H1 (cell line): ENCODE results near the gene CCDC116. TPM values are rescaled to one million over a fixed set of nuclear protein-coding genes. Genes with fewer than 3 reads are reported as not detected.

Experiments
- CTCF ChIA-PET: fragments of 300-600 bp; sonication (Branson Sonifier 250); formaldehyde crosslinking; loops from one replicate; lab custom pipeline; 2021; ENCODE audit not compliant: partially characterized antibody; lab: Charles Lee
- POLR2A ChIA-PET: fragments of 300-600 bp; sonication (Branson Sonifier 250); formaldehyde crosslinking; loops from one replicate; lab custom pipeline; 2021; ENCODE audit warnings: inconsistent platforms; ENCODE audit not compliant: partially characterized antibody; lab: Charles Lee
- DNase-seq, 2 experiments: peaks; one replicate each; pipeline versions ENCODE4 v3.0.0 to v3.0.0-alpha.2; 2010 to 2022; ENCODE audit warnings: low spot score in 2 of 2, low read depth in 1 of 2, mixed read lengths in 1 of 2
- FAIRE-seq: peaks from 2 replicates; lab custom pipeline; 2011; peaks lifted over from hg19 to GRCh38; lab: Jason Lieb, UNC
- H2AFZ ChIP-seq: 2 replicates; pipeline ENCODE4 v1.8.1; 2012; ENCODE audit warnings: low read length, inconsistent platforms
- H2AK5ac ChIP-seq: 2 replicates; pipeline ENCODE4 v1.6.1; 2013; ENCODE audit warnings: low read depth, low read length
- H2BK120ac ChIP-seq: replicated peaks from 2 replicates; pipeline ENCODE3; 2013; ENCODE audit warnings: low read depth, low read length, inconsistent platforms
- H2BK12ac ChIP-seq: 2 replicates; pipeline ENCODE4 v1.6.1; 2013; ENCODE audit warnings: low read depth, low read length
- H2BK15ac ChIP-seq: 2 replicates; pipeline ENCODE4 v1.6.1; 2013; ENCODE audit warnings: low read length
- H2BK20ac ChIP-seq: 2 replicates; pipeline ENCODE4 v1.6.1; 2013; ENCODE audit warnings: low read length
- H2BK5ac ChIP-seq: 2 replicates; pipeline ENCODE4 v1.6.1; 2013; ENCODE audit warnings: low read depth, low read length
- H3K14ac ChIP-seq: 2 replicates; pipeline ENCODE4 v1.6.1; 2013; ENCODE audit warnings: inconsistent platforms; ENCODE audit not compliant: insufficient read length
- H3K18ac ChIP-seq: 2 replicates; pipeline ENCODE4 v1.6.1; 2013; ENCODE audit warnings: low read length; ENCODE audit errors: extremely low read depth
- H3K23ac ChIP-seq: 2 replicates; pipeline ENCODE4 v1.6.1; 2013; ENCODE audit warnings: inconsistent platforms; ENCODE audit not compliant: insufficient read length
- H3K23me2 ChIP-seq: 2 replicates; pipeline ENCODE4 v1.6.1; 2013; ENCODE audit warnings: low read depth, low read length
- H3K27ac ChIP-seq: 2 replicates; pipeline ENCODE4 v1.6.1; 2011; ENCODE audit warnings: low read depth, low read length, inconsistent platforms
- H3K27me3 ChIP-seq, 4 experiments: replicated peaks in 1 of 4; 1 replicate in 1 of 4; 2 replicates in 3 of 4; pipeline versions ENCODE4 v1.6.1 to v1.8.1; 2011 to 2013; ENCODE audit warnings: low read length in 3 of 4, mild to moderate bottlenecking in 3 of 4, inconsistent platforms in 2 of 4, mixed read lengths in 2 of 4, moderate library complexity in 1 of 4; ENCODE audit not compliant: control insufficient read depth in 3 of 4, insufficient read depth in 3 of 4; ENCODE audit errors: extremely low read depth in 1 of 4
- H3K36me3 ChIP-seq, 4 experiments: 2 replicates each; pipeline versions ENCODE4 v1.6.1 to v1.8.1; 2011 to 2013; ENCODE audit warnings: mild to moderate bottlenecking in 4 of 4, low read length in 3 of 4, moderate library complexity in 2 of 4, control low read depth in 1 of 4, inconsistent platforms in 1 of 4; ENCODE audit not compliant: insufficient read depth in 4 of 4, control insufficient read depth in 2 of 4
- H3K4ac ChIP-seq: replicated peaks from 2 replicates; pipeline ENCODE3; 2013; ENCODE audit warnings: low read length, low read depth, mixed read lengths, inconsistent platforms; ENCODE audit not compliant: insufficient read length
- H3K4me1 ChIP-seq, 4 experiments: replicated peaks in 1 of 4; 1 replicate in 1 of 4; 2 replicates in 3 of 4; pipeline versions ENCODE4 v1.6.1 to v1.8.1; 2011 to 2013; ENCODE audit warnings: low read length in 3 of 4, inconsistent platforms in 2 of 4, mixed read lengths in 1 of 4; ENCODE audit not compliant: insufficient read depth in 4 of 4, control insufficient read depth in 3 of 4
- H3K4me2 ChIP-seq, 2 experiments: 2 replicates each; pipeline versions ENCODE4 v1.6.1 to v1.8.1; 2011 to 2013; ENCODE audit warnings: low read depth in 2 of 2, low read length in 2 of 2, control low read depth in 1 of 2, inconsistent platforms in 1 of 2, mild to moderate bottlenecking in 1 of 2; ENCODE audit not compliant: insufficient read depth in 1 of 2
- H3K4me3 ChIP-seq, 4 experiments: fragments of 200-600, 300-600 bp in 1 of 4; sonication (generic), shearing (Covaris generic), sonication (Bioruptor Twin) in 1 of 4; 2 replicates each; pipeline versions ENCODE4 v1.5.1 to v1.8.1; 2011 to 2016; ENCODE audit warnings: low read length in 4 of 4, low read depth in 3 of 4, control low read depth in 2 of 4, inconsistent platforms in 2 of 4, mild to moderate bottlenecking in 2 of 4, mixed read lengths in 1 of 4, moderate library complexity in 1 of 4; ENCODE audit not compliant: insufficient read depth in 2 of 4; ENCODE audit errors: extremely low read depth in 1 of 4
- H3K56ac ChIP-seq: replicated peaks from 2 replicates; pipeline ENCODE3; 2013; ENCODE audit warnings: low read depth, mild to moderate bottlenecking, mixed read lengths, low read length, inconsistent platforms; ENCODE audit not compliant: insufficient read length
- H3K79me1 ChIP-seq: 2 replicates; pipeline ENCODE4 v1.6.1; 2013; ENCODE audit warnings: low read depth, low read length, control low read depth
- H3K79me2 ChIP-seq, 2 experiments: 2 replicates each; pipeline versions ENCODE4 v1.6.1 to v1.8.1; 2012 to 2013; ENCODE audit warnings: low read length in 2 of 2, mild to moderate bottlenecking in 2 of 2, inconsistent platforms in 1 of 2; ENCODE audit not compliant: insufficient read depth in 2 of 2, control insufficient read depth in 1 of 2
- H3K9ac ChIP-seq, 4 experiments: replicated peaks in 1 of 4; 1 replicate in 1 of 4; 2 replicates in 3 of 4; pipeline versions ENCODE4 v1.6.1 to v1.8.1; 2011 to 2013; ENCODE audit warnings: low read depth in 3 of 4, low read length in 3 of 4, control low read depth in 2 of 4, mild to moderate bottlenecking in 2 of 4, moderate library complexity in 2 of 4, inconsistent platforms in 1 of 4; ENCODE audit errors: extremely low read depth in 1 of 4
- H3K9me3 ChIP-seq, 2 experiments: 2 replicates each; pipeline versions ENCODE4 v1.6.1 to v1.8.1; 2012 to 2013; ENCODE audit warnings: mild to moderate bottlenecking in 2 of 2, moderate library complexity in 2 of 2, control low read depth in 1 of 2, inconsistent platforms in 1 of 2, low read depth in 1 of 2, low read length in 1 of 2, mixed read lengths in 1 of 2; ENCODE audit not compliant: insufficient read depth in 2 of 2
- H4K20me1 ChIP-seq, 2 experiments: replicated peaks in 1 of 2; 2 replicates each; pipeline versions ENCODE3 to v1.8.1; 2011 to 2013; ENCODE audit warnings: inconsistent platforms in 2 of 2, low read length in 2 of 2, mild to moderate bottlenecking in 1 of 2; ENCODE audit not compliant: insufficient read depth in 2 of 2, control insufficient read depth in 1 of 2
- H4K5ac ChIP-seq: 2 replicates; pipeline ENCODE4 v1.6.1; 2013; ENCODE audit warnings: low read length, low read depth, mixed read lengths, inconsistent platforms; ENCODE audit not compliant: insufficient read length
- H4K8ac ChIP-seq: 2 replicates; pipeline ENCODE4 v1.8.0; 2013; ENCODE audit warnings: mild to moderate bottlenecking, moderate library complexity, low read length, inconsistent platforms; ENCODE audit not compliant: insufficient read depth; ENCODE audit errors: extremely low read depth
- H4K91ac ChIP-seq: replicated peaks from 2 replicates; pipeline ENCODE3; 2013; ENCODE audit warnings: low read length, mixed read lengths, inconsistent platforms; ENCODE audit not compliant: insufficient read length
- BRCA1 ChIP-seq: IDR thresholded peaks from 2 replicates; pipeline ENCODE4 v1.6.1; 2012; ENCODE audit warnings: low read depth, low read length, improper control_type of control experiment
- CEBPB ChIP-seq: IDR thresholded peaks from 2 replicates; pipeline ENCODE4 v1.6.1; 2012; ENCODE audit warnings: low read depth, low read length
- WGBS, 2 experiments: shearing (Covaris generic) in 1 of 2; methylation state at CpG; one replicate each; pipeline versions ENCODE4 v1.1.6 to v1.1.7; 2013 to 2015; ENCODE audit warnings: low lambda C conversion rate in 2 of 2, mixed read lengths in 2 of 2, inconsistent platforms in 1 of 2, low coverage in 1 of 2, missing lambda C conversion rate in 1 of 2; ENCODE audit not compliant: insufficient replicate concordance in 2 of 2, insufficient coverage in 1 of 2, insufficient read length in 1 of 2; ENCODE audit errors: extremely low coverage in 1 of 2, missing lambda C conversion rate in 1 of 2; 5-methylcytosine and 5-hydroxymethylcytosine counted together
- long read RNA-seq, 2 experiments: library from RNA in 1 of 2; library from capped mRNA in 1 of 2; stranded (forward); transcript quantifications; one replicate each; pipeline ENCODE4 v2.0.0, GENCODE V29; 2021; ENCODE audit warnings: inconsistent platforms in 1 of 2
- polyA minus RNA-seq, 3 experiments: library from RNA; depleted of rRNA, polyadenylated mRNA; stranded (reverse); fragments of >200 nt; gene quantifications; 1 replicate in 2 of 3; 2 replicates in 1 of 3; pipeline ENCODE4 v1.2.3, GENCODE V29; 2011
- polyA plus RNA-seq, 7 experiments: library from polyadenylated mRNA; depleted of rRNA in 3 of 7; stranded (reverse) in 5 of 7; unstranded in 2 of 7; fragments of >200 nt in 5 of 7; fragments of 200-250 nt in 2 of 7; gene quantifications; 1 replicate in 5 of 7; 2 replicates in 1 of 7; 4 replicates in 1 of 7; pipeline versions ENCODE4 v1.2.1 to v1.2.3, GENCODE V29; 2011 to 2013; ENCODE audit warnings: missing spikeins in 2 of 7, mixed read lengths in 2 of 7
- total RNA-seq: library from RNA; stranded (reverse); fragmentation: NEBNext Ultra II Directional; extraction: Animal tissue kit (Norgen Biotek cat#: 25700); gene quantifications from 2 replicates; pipeline ENCODE4 v1.2.1, GENCODE V29; 2021

The CCDC116 gene, protein sequence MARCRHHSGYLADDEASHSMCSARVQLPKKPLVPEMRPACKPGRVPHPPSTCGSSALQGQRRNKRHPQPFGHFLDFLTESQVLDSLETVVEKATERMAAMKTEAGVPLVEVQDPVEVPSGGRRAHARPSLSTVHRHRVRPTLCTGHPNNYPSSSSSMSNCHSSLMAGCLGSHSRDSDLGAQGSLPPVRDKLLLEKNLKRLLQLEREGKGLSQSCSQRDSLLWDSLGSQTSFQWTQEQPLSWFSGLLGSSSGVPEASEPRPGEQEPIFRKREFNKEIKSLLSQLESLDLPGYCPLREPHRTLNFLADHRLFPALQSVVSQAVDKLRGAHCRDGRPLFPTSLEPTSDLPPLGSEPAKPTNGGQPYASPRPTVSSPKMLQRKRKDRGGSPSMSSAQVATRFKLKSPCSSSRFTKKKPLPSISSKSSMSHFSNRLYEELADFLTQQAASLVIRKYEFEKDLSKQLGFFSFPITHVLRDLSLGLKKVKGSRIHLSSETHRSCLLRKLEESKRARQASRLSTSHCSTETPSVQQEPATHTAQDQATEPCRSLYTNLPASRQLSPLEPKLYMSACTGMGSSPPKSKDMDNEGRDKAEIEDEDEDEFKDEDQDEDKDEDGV
- not detected in 2 replicates for total RNA-seq
- 0.08 and 0.14 TPM in 2 replicates for polyA plus RNA-seq (2011; rRNA removed)
- polyA plus RNA-seq (2011; cell fraction: cytosol; rRNA removed), result 0.09 TPM
- 0.39 TPM for polyA plus RNA-seq (2011; cell fraction: nucleus; rRNA removed)
- polyA plus RNA-seq (2012, experiment 1 of 2), result 0.08 to 0.15 TPM (median 0.14 TPM) in 3 of 4 replicates, not detected in the other
- not detected for polyA plus RNA-seq (2012, experiment 2 of 2)
- polyA plus RNA-seq (2013, experiment 1 of 2), result 0.16 TPM
- 0.07 TPM for polyA plus RNA-seq (2013, experiment 2 of 2)
- polyA minus RNA-seq (2011; rRNA and poly(A)+ RNA removed), result not detected in 2 replicates
- not detected for polyA minus RNA-seq (2011; cell fraction: cytosol; rRNA and poly(A)+ RNA removed)
- not detected for polyA minus RNA-seq (2011; cell fraction: nucleus; rRNA and poly(A)+ RNA removed)
- long read RNA-seq, experiment 1, result 0 reads
- long read RNA-seq, experiment 2, result 0 reads

- CTCF ChIA-PET, result interaction anchor here (0.6 to 24.1 kb wide), 4 partner anchors 5 to 529 kb away, joined by 3 to 499 read pairs (median 254); partner anchors contain the start of genes CCDC116, SDF2L1 and YDJC
- Histone ChIP-seq H3K9me3 (no peaks in the 10 kb centered on the region; a peak in 1 of 4 replicates), H3K4me1 (peaks cover 0 to 3% (median 2%) of the 10 kb centered on the region in 4 experiments; a peak in 2 of 7 replicates), H2BK5ac (no peak within 1 kb of the TSS), H2BK15ac (no peak within 1 kb of the TSS), H3K79me1 (no peaks in the 10 kb centered on the region), H3K79me2 (peaks cover 0 to 7% of the 10 kb centered on the region in 2 experiments; a peak in 1 of 4 replicates), H2BK12ac (no peak within 1 kb of the TSS), H3K23ac (no peak within 1 kb of the TSS), H4K5ac (no peak within 1 kb of the TSS), H3K36me3 (peaks cover 0 to 7% (median 3%) of the 10 kb centered on the region in 4 experiments; a peak in 2 of 8 replicates), H3K4me3 (no peak within 1 kb of the TSS), H3K9ac (no peak within 1 kb of the TSS), H3K4me2 (no peak within 1 kb of the TSS), H3K14ac (no peak within 1 kb of the TSS), H2AK5ac (no peak within 1 kb of the TSS), H2BK120ac (no peak within 1 kb of the TSS), H3K27me3 (no peaks in the 10 kb centered on the region; a peak in 2 of 7 replicates), H4K20me1 (peaks cover 4 to 8% of the 10 kb centered on the region in 2 experiments), H2AFZ (no peak within 1 kb of the TSS), H3K4ac (no peak within 1 kb of the TSS), H3K56ac (no peak within 1 kb of the TSS), H4K8ac (no peak within 1 kb of the TSS; the same call in 1 of the 2 replicates), H3K23me2 (no peaks in the 10 kb centered on the region; the same call in 1 of the 2 replicates), H4K91ac (no peak within 1 kb of the TSS), H3K18ac (no peak within 1 kb of the TSS), H2BK20ac (no peak within 1 kb of the TSS), H3K27ac (no peak within 1 kb of the TSS)
- FAIRE-seq (no peak), DNase-seq (peak in 1 of 2 experiments; percentile 73)
- TF ChIP-seq CEBPB (no peak), BRCA1 (no peak)
- POLR2A ChIA-PET, result interaction anchor here (10.2 kb wide), 1 partner anchor 11 kb away, joined by 74 read pairs; the partner anchor contains the start of gene SDF2L1
- 92% methylated on average over 23 of the region's 27 CpGs; no CpG with 5 or more reads in 1 of the 2 experiments for WGBS, 2 experiments
These were observed at the start of gene CCDC116 for GRCh38 chr22:21632237-21632895. CCDC116 (plus strand) TSS chr22:21632760; CDS start chr22:21633182, 422 bp downstream.
